ENCODE data around the gene ATP2A3.

The ATP2A3 gene

GRCh38 chr17:3879186-3879585 lies 85.1 kb downstream of the ATP2A3 start:
- peak overlapping the region; percentile 18 for H3K27ac ChIP-seq (ENCODE audit: low read depth, low read length, severe bottlenecking)
- WGBS, 2 experiments (ENCODE audit: insufficient coverage in 2 of 2) = 73 to 78% methylated on average over 4 to 5 of the region's 5 CpGs
- no peaks in the 10 kb centered on the region for H3K9me3 ChIP-seq (ENCODE audit: control insufficient read depth, low read length)
- peaks cover 8% of the 10 kb centered on the region for H3K36me3 ChIP-seq (ENCODE audit: control insufficient read depth, insufficient read depth, low read length)
- no peaks in the 10 kb centered on the region for H3K4me1 ChIP-seq (ENCODE audit: control insufficient read depth, insufficient read depth, low read length, poor library complexity, severe bottlenecking)
- no peak overlapping the region for H3K4me3 ChIP-seq (ENCODE audit: extremely low read depth, insufficient read depth, low read length, poor library complexity, severe bottlenecking)

GRCh38 chr17:3877220-3877619 lies 87.0 kb downstream of the ATP2A3 start:
- H3K4me3 ChIP-seq (ENCODE audit: extremely low read depth, insufficient read depth, low read length, poor library complexity, severe bottlenecking) = no peak overlapping the region
- 90 to 93% methylated on average over 6 to 7 of the region's 8 CpGs for WGBS, 2 experiments (ENCODE audit: insufficient coverage in 2 of 2)
- H3K4me1 ChIP-seq (ENCODE audit: control insufficient read depth, insufficient read depth, low read length, poor library complexity, severe bottlenecking) = no peaks in the 10 kb centered on the region
- peaks cover 26% of the 10 kb centered on the region for H3K36me3 ChIP-seq (ENCODE audit: control insufficient read depth, insufficient read depth, low read length)
- no peaks in the 10 kb centered on the region for H3K9me3 ChIP-seq (ENCODE audit: control insufficient read depth, low read length)
- H3K27ac ChIP-seq (ENCODE audit: low read depth, low read length, severe bottlenecking) = no peak overlapping the region

GRCh38 chr17:3875317-3875716 lies 88.9 kb downstream of the ATP2A3 start:
- Histone ChIP-seq H3K27ac (ENCODE audit: low read depth, low read length, severe bottlenecking) (no peak overlapping the region), H3K36me3 (ENCODE audit: control insufficient read depth, insufficient read depth, low read length) (peaks cover 30% of the 10 kb centered on the region), H3K4me3 (ENCODE audit: extremely low read depth, insufficient read depth, low read length, poor library complexity, severe bottlenecking) (no peak overlapping the region), H3K4me1 (ENCODE audit: control insufficient read depth, insufficient read depth, low read length, poor library complexity, severe bottlenecking) (no peaks in the 10 kb centered on the region), H3K9me3 (ENCODE audit: control insufficient read depth, low read length) (no peaks in the 10 kb centered on the region)
- WGBS, 2 experiments (ENCODE audit: insufficient coverage in 2 of 2) = 98 to 100% methylated on average over 4 to 5 of the region's 7 CpGs

All from mesodermal cell (in vitro differentiated cells).